GM12874 (cell line): Measurements from ENCODE around the gene FCER2.

Source experiments
- CTCF ChIP-seq: IDR thresholded peaks from 2 replicates; pipeline ENCODE4 v1.5.1; 2011; ENCODE audit warnings: low read depth, mild to moderate bottlenecking, control low read depth, low read length, moderate library complexity; ENCODE audit not compliant: insufficient read depth

The FCER2 gene

GRCh38 chr19:7685546-7686445 is 16.1 kb downstream of the FCER2 start:
- no peak for TF ChIP-seq CTCF

GRCh38 chr19:7682175-7682855 is 19.6 kb downstream of the FCER2 start:
- TF ChIP-seq CTCF, result no peak

- TF ChIP-seq CTCF, result peak; percentile 75
These were observed 20.4 kb downstream of the FCER2 start for GRCh38 chr19:7681340-7682174.

- peak; percentile 96 for TF ChIP-seq CTCF
These were observed 21.2 kb downstream of the FCER2 start, which contains the start of gene TRAPPC5 for GRCh38 chr19:7680606-7681339. Gene TRAPPC5, plus strand, starts transcription at chr19:7680833. Its CDS starts 1,421 bp downstream, at chr19:7682254.

- TF ChIP-seq CTCF, result no peak
These were observed 21.9 kb downstream of the FCER2 start for GRCh38 chr19:7679771-7680605.

- peak; percentile 65 for TF ChIP-seq CTCF
These were observed 22.8 kb downstream of the FCER2 start for GRCh38 chr19:7678971-7679751.
